Uterus (tissue), 4 donors: ENCODE results near the gene PRRT1B. TPM values are rescaled to one million over a fixed set of nuclear protein-coding genes. Genes with fewer than 3 reads are reported as not detected.

Experiments used
- DNase-seq, 2 donors: peaks; one replicate each; pipeline ENCODE4 v3.0.0-alpha.2; 2019 to 2020
- H3K27ac ChIP-seq, 2 donors: fragments of 200-600 bp; sonication (generic); 1 replicate in 1 of 2; 2 replicates in 1 of 2; pipeline ENCODE4 v1.5.1; 2016 to 2018
- H3K27me3 ChIP-seq, 2 donors: fragments of 200-600 bp; sonication (generic); one replicate each; pipeline ENCODE4 v1.5.1; 2018 to 2019; ENCODE audit warnings: control low read depth in 1 of 2
- H3K36me3 ChIP-seq, 2 donors: fragments of 200-600 bp; sonication (generic); one replicate each; pipeline ENCODE4 v1.5.1; 2019; ENCODE audit warnings: control low read depth in 1 of 2
- H3K4me1 ChIP-seq, 2 donors: fragments of 200-600 bp; sonication (generic); one replicate each; pipeline ENCODE4 v1.5.1; 2018 to 2019; ENCODE audit warnings: control low read depth in 1 of 2
- H3K4me3 ChIP-seq, 2 donors: fragments of 200-600 bp; sonication (generic); 1 replicate in 1 of 2; 2 replicates in 1 of 2; pipeline ENCODE4 v1.5.1; 2018 to 2019; ENCODE audit warnings: mild to moderate bottlenecking in 1 of 2
- H3K9me3 ChIP-seq, 2 donors: fragments of 200-600 bp; sonication (generic); one replicate each; pipeline ENCODE4 v1.5.1; 2019; ENCODE audit warnings: control low read depth in 1 of 2
- POLR2A ChIP-seq, 2 donors: fragments of 450-650 bp; IDR thresholded peaks; one replicate each; pipeline ENCODE4 v1.6.1; 2016; ENCODE audit warnings: antibody characterized with exemption in 2 of 2, mild to moderate bottlenecking in 1 of 2, moderate library complexity in 1 of 2
- intact Hi-C: fragments of 100-400 bp; cut with DNase I; formaldehyde crosslinking; loops from one replicate; pipeline ENCODE4 v1.15.1; 2023; ENCODE audit warnings: low total_unique reads
- total RNA-seq, 4 donors: library from RNA; depleted of rRNA in 3 of 4; stranded (reverse); fragments of >200 nt in 3 of 4; gene quantifications; one replicate each; pipeline versions ENCODE4 v1.1.0 to v1.2.4, GENCODE V29; 2014 to 2023
- TF ChIP-seq, protein P1 (sequence below), 4 experiments: fragments of 200-600 bp in 2 of 4; fragments of 450-650 bp in 2 of 4; sonication (generic) in 2 of 4; IDR thresholded peaks; one replicate each; pipeline ENCODE4 v1.5.1; 2016 to 2019; ENCODE audit warnings: antibody characterized with exemption in 4 of 4, mild to moderate bottlenecking in 2 of 4, moderate library complexity in 1 of 4
- donor health status: DM: yes; HTN: yes; CAD: no.

PRRT1B gene
- total RNA-seq, 4 donors from 2014 or later: not detected

DNA sequence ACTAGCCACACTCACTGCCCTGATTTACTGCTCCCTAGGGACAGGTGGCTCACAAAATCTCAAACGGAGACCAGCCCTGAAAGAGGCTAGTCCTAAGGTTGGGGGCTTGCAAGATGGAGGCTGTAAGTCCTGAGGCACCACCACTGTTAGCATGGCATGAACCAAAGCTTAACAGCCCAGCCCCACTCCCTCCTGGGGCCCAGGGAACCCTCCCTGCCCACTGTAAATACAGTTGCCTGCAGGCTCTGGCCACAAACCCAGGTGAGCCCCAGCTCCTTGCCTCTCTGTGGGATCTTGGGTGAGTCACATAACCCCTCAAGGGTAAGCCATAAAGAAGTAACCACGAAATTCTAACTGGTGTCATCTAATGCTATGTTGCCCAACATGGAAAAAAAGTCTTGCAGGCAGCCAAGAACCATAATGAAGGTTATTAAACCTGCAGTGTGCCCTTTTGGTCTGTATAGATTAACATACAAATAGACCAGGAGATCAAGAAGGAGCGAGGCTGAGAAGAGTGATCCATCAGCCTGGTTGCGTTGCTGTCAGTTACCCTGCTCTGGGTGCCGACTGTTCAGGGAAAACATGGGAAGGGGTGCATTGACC is 44.3 kb upstream of the PRRT1B start:
- Histone ChIP-seq H3K36me3 (no peaks in the 10 kb centered on the region), H3K27me3 (no peaks in the 10 kb centered on the region), H3K4me1 (no peaks in the 10 kb centered on the region), H3K27ac (no peak overlapping the region), H3K4me3 (no peak overlapping the region), H3K9me3 (no peaks in the 10 kb centered on the region)
- no peak for DNase-seq
- TF ChIP-seq, protein P1, sequence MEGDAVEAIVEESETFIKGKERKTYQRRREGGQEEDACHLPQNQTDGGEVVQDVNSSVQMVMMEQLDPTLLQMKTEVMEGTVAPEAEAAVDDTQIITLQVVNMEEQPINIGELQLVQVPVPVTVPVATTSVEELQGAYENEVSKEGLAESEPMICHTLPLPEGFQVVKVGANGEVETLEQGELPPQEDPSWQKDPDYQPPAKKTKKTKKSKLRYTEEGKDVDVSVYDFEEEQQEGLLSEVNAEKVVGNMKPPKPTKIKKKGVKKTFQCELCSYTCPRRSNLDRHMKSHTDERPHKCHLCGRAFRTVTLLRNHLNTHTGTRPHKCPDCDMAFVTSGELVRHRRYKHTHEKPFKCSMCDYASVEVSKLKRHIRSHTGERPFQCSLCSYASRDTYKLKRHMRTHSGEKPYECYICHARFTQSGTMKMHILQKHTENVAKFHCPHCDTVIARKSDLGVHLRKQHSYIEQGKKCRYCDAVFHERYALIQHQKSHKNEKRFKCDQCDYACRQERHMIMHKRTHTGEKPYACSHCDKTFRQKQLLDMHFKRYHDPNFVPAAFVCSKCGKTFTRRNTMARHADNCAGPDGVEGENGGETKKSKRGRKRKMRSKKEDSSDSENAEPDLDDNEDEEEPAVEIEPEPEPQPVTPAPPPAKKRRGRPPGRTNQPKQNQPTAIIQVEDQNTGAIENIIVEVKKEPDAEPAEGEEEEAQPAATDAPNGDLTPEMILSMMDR (IDR thresholded peaks at IDR 0.05): no peak
- no peak for TF ChIP-seq POLR2A (IDR thresholded peaks at IDR 0.05)
- intact Hi-C loops: no loop called here

DNA sequence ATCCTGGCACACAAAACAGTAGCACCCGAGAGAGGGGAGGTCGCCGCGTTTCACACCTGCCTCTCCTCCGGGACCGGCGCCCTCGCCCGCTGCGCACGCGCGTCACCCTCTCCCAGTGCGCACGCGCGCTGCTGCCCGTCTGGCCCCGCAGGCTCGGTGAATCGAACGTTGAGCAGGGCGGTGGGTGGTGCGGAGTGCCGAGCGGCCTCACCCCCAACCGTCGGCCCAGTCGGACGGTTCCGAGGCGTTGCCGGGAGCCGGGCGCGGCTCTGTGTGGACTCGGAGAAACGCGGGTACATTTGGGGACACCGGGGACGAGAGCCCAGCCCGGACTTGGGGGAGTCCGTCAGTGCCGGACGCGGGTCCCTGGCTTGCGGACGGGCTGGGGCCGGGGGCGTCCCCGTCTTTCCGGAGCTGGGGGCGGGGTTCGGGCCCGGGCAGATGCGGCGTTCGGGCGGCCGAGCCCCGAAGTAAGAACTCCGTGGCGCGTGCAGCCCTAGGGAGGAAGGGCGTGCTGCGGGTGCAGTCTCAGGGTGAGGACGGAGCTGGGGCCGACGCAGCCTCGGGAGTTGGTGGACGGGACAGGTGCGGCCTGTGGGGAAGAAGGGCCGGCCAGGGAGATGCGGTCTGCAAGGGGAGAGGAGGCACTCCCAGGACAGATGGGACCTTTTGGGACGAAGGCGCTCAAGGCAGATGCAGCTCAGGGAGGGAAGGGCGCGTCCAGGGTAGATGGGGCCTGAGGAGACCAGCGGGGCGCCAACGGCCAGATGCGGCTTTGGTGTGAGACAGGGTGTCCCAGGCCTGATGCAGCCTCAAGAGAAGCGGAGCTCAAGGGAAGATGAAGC is 42.3 kb upstream of the PRRT1B start, which contains the start of gene POMT1:
Gene POMT1 (plus strand): TSS at position 138 of the 845 bp plus-strand sequence. CDS start 1,301 bp downstream, outside the sequence.
- Histone ChIP-seq H3K27ac (peak within 1 kb of the TSS; percentile 62 to 69), H3K36me3 (no peaks in the 10 kb centered on the region), H3K9me3 (no peaks in the 10 kb centered on the region), H3K4me1 (no peaks in the 10 kb centered on the region), H3K4me3 (peak within 1 kb of the TSS; percentile 82 to 84), H3K27me3 (no peaks in the 10 kb centered on the region)
- intact Hi-C loops: no loop called here
- TF ChIP-seq, protein P1 (IDR thresholded peaks at IDR 0.05): peak in 1 of 4 experiments; percentile 26
- TF ChIP-seq POLR2A (IDR thresholded peaks at IDR 0.05): peak in 1 of 2 donors; percentile 51
- DNase-seq: peak; percentile 81 to 87

- TF ChIP-seq, protein P1 (IDR thresholded peaks at IDR 0.05): no peak
- TF ChIP-seq POLR2A (IDR thresholded peaks at IDR 0.05): no peak
- Histone ChIP-seq H3K4me1 (no peaks in the 10 kb centered on the region), H3K9me3 (no peaks in the 10 kb centered on the region), H3K36me3 (no peaks in the 10 kb centered on the region), H3K27ac (peak overlapping the region in 1 of 2 donors; percentile 62), H3K27me3 (no peaks in the 10 kb centered on the region), H3K4me3 (peak overlapping the region; percentile 82 to 84)
- DNase-seq: no peak
- intact Hi-C loops: no loop called here
These were observed 41.5 kb upstream of the PRRT1B start for GRCh38 chr9:131503626-131504465.

DNA sequence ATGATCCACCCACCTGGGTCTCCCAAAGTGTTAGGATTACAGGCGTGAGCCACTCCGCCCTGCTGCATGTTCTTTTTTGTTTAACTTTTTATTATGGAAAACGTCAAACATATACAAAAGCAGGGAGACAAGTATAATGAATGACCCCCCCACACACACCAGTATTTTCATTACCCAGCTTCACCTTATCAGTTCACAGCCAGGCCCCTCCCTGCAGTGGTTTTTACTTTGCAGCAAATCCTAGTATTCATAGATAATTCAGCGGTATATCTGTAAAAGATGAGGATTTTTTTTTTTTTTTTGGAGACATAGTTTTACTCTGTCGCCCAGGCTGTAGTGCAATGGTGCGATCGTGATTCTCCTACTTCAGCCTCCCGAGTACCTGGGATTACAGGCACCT is 40.3 kb upstream of the PRRT1B start:
- no peak for DNase-seq
- Histone ChIP-seq H3K4me3 (no peak overlapping the region), H3K27me3 (no peaks in the 10 kb centered on the region), H3K36me3 (no peaks in the 10 kb centered on the region), H3K27ac (no peak overlapping the region), H3K4me1 (no peaks in the 10 kb centered on the region), H3K9me3 (no peaks in the 10 kb centered on the region)
- intact Hi-C loops: no loop called here
- TF ChIP-seq, protein P1 (IDR thresholded peaks at IDR 0.05): no peak
- TF ChIP-seq POLR2A (IDR thresholded peaks at IDR 0.05): no peak
